Upper lobe of left lung (tissue), 6 donors: Measurements from ENCODE around the gene SPACA7. TPM values are rescaled to one million over a fixed set of nuclear protein-coding genes. Genes with fewer than 3 reads are reported as not detected.

ENCODE experiments used
- ATAC-seq, 2 donors: fragments of 200-7000 bp; cut with Tn5 transposase; one replicate each; pipeline ENCODE4 v1.9.1; 2022; ENCODE audit warnings: mild to moderate bottlenecking in 2 of 2, moderate library complexity in 2 of 2; ENCODE audit not compliant: low FRiP score in 2 of 2
- DNase-seq, 2 donors: peaks; one replicate each; pipeline ENCODE4 v3.0.0-alpha.2; 2019 to 2020
- H3K27ac ChIP-seq, 4 donors: fragments of 200-600 bp; sonication (generic); one replicate each; pipeline ENCODE4 v1.5.1; 2016 to 2019
- H3K27me3 ChIP-seq, 4 donors: fragments of 200-600 bp; sonication (generic); one replicate each; pipeline ENCODE4 v1.5.1; 2017 to 2019
- H3K36me3 ChIP-seq, 4 donors: fragments of 200-600 bp; sonication (generic); one replicate each; pipeline ENCODE4 v1.5.1; 2016 to 2019
- H3K4me1 ChIP-seq, 4 donors: fragments of 200-600 bp; sonication (generic); one replicate each; pipeline ENCODE4 v1.5.1; 2018 to 2019
- H3K4me3 ChIP-seq, 4 donors: fragments of 200-600 bp; sonication (generic); one replicate each; pipeline ENCODE4 v1.5.1; 2017 to 2019; ENCODE audit warnings: mild to moderate bottlenecking in 2 of 4, moderate library complexity in 1 of 4
- H3K9me3 ChIP-seq, 4 donors: fragments of 200-600 bp; sonication (generic); one replicate each; pipeline ENCODE4 v1.5.1; 2018 to 2019
- EP300 ChIP-seq, 4 donors: sonication (generic); formaldehyde crosslinking; IDR thresholded peaks; one replicate each; pipeline ENCODE4 v1.5.1; 2017; ENCODE audit warnings: antibody characterized with exemption in 4 of 4, control low read depth in 2 of 4
- POLR2A ChIP-seq, 4 donors: fragments of 450-650 bp; IDR thresholded peaks; one replicate each; pipeline ENCODE4 v1.5.1; 2016 to 2017; ENCODE audit warnings: antibody characterized with exemption in 4 of 4, mild to moderate bottlenecking in 2 of 4
- POLR2AphosphoS5 ChIP-seq, 2 donors: sonication (generic); formaldehyde crosslinking; IDR thresholded peaks; one replicate each; pipeline ENCODE4 v1.5.1; 2017; ENCODE audit warnings: antibody characterized with exemption in 2 of 2
- WGBS, 2 donors: methylation state at CpG; one replicate each; pipeline ENCODE4 v1.1.5; 2017 to 2018; 5-methylcytosine and 5-hydroxymethylcytosine counted together
- total RNA-seq, 6 donors: library from RNA; depleted of rRNA in 4 of 6; stranded (reverse); fragments of >200 nt in 4 of 6; gene quantifications; one replicate each; pipeline versions ENCODE4 v1.1.0 to v1.2.1, GENCODE V29; 2016 to 2021
- TF ChIP-seq, protein P1 (sequence below), 6 experiments: fragments of 450-650 bp in 4 of 6; fragments of 200-600 bp in 2 of 6; sonication (generic) in 2 of 6; IDR thresholded peaks; one replicate each; pipeline ENCODE4 v1.5.1; 2016 to 2019; ENCODE audit warnings: antibody characterized with exemption in 6 of 6
- donor health status: DM: no; HTN: no; CAD: no; lungs with moderate emphysema.
- donor health status: DM: no; HTN: yes; CAD: no; lungs with severe emphysema.

The SPACA7 gene
- total RNA-seq, 6 donors from 2014 or later = not detected

DNA sequence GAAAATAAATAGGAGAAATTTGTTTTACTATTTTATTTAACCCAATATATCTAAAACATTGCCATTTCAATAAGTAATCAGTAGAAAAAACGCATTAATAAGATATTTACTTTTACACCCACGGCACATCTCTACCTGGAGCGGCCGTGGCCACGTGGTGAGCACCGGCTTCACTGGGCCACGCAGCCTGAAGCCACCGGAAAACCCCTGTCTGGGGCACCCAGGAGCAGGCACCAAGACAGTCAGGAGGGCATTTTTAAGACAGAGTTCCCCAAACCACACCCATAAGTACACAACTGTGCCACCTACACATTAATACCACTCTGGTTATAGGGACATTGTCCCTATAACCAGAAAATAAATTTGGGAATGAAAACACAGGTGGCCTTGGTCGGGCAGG, 80.9 kb downstream of the SPACA7 start:
- Histone ChIP-seq H3K36me3 (no peaks in the 10 kb centered on the region), H3K4me3 (no peak overlapping the region), H3K27me3 (no peaks in the 10 kb centered on the region), H3K27ac (no peak overlapping the region), H3K9me3 (peaks cover 0 to 6% (median 3%) of the 10 kb centered on the region in 4 donors), H3K4me1 (no peaks in the 10 kb centered on the region)
- DNase-seq (peak in 1 of 2 donors; percentile 12), ATAC-seq (no peak)
- 91 to 93% methylated on average over 9 of the region's 9 CpGs for WGBS, 2 donors
- TF ChIP-seq EP300 (IDR thresholded peaks at IDR 0.05) (no peak), POLR2AphosphoS5 (IDR thresholded peaks at IDR 0.05) (no peak), POLR2A (IDR thresholded peaks at IDR 0.05) (no peak)
- TF ChIP-seq, protein P1, sequence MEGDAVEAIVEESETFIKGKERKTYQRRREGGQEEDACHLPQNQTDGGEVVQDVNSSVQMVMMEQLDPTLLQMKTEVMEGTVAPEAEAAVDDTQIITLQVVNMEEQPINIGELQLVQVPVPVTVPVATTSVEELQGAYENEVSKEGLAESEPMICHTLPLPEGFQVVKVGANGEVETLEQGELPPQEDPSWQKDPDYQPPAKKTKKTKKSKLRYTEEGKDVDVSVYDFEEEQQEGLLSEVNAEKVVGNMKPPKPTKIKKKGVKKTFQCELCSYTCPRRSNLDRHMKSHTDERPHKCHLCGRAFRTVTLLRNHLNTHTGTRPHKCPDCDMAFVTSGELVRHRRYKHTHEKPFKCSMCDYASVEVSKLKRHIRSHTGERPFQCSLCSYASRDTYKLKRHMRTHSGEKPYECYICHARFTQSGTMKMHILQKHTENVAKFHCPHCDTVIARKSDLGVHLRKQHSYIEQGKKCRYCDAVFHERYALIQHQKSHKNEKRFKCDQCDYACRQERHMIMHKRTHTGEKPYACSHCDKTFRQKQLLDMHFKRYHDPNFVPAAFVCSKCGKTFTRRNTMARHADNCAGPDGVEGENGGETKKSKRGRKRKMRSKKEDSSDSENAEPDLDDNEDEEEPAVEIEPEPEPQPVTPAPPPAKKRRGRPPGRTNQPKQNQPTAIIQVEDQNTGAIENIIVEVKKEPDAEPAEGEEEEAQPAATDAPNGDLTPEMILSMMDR (IDR thresholded peaks at IDR 0.05) = no peak

DNA sequence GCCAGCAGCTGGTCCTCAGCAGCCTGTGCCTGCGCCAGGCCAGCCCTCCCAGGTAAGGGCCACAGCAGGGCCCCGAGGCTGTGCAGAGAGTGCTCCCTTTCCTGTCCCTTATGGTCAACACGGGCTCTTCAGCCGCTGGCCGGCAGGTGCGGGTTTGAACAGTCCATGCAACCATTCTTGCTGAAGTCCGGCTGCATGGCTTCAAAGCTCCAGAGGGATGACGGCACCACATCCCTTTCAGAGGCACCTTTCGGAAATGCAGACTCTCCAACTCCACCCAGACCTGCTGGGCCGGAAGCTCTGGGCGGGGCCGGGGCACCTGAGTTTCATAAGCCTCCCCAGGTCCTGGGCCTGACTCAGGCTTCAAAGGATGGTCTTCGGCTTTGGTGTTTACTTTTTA, 81.3 kb downstream of the SPACA7 start:
- Histone ChIP-seq H3K4me1 (no peaks in the 10 kb centered on the region), H3K4me3 (no peak overlapping the region), H3K27me3 (no peaks in the 10 kb centered on the region), H3K27ac (no peak overlapping the region), H3K36me3 (no peaks in the 10 kb centered on the region), H3K9me3 (peaks cover 0 to 6% (median 3%) of the 10 kb centered on the region in 4 donors)
- ATAC-seq (no peak), DNase-seq (peak; percentile 12 to 68)
- TF ChIP-seq, protein P1 (IDR thresholded peaks at IDR 0.05) = no peak
- no peak for TF ChIP-seq EP300 (IDR thresholded peaks at IDR 0.05)
- no peak for TF ChIP-seq POLR2A (IDR thresholded peaks at IDR 0.05)
- 33 to 73% methylated on average over 7 to 13 of the region's 13 CpGs for WGBS, 2 donors

DNA sequence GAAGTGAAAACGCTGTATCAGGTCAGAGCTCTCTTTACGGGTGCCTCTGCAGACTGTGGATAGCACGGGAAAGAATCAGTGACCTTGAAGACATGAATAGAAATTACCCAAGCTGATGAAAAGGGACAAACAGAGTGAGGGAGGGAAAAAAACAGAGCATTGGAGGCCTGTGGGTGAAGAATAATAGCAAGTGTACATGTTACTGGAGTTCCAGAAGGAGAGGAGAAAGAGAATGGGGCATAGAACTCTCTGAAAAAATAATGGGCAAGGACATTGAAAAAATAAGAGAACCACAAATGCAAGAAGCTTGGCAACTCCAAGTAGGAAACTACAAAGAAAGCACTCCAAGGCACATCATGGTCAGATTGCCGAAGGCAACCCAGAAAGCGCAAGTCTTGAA, 86.3 kb downstream of the SPACA7 start:
- TF ChIP-seq POLR2AphosphoS5 (IDR thresholded peaks at IDR 0.05) (no peak), POLR2A (IDR thresholded peaks at IDR 0.05) (no peak)
- TF ChIP-seq, protein P1 (IDR thresholded peaks at IDR 0.05) = no peak
- WGBS, 2 donors = 86 to 92% methylated on average over 5 of the region's 5 CpGs
- no peaks in the 10 kb centered on the region for H3K27me3 ChIP-seq
- peaks cover 0 to 6% (median 3%) of the 10 kb centered on the region in 4 donors for H3K9me3 ChIP-seq
- no peak overlapping the region for H3K27ac ChIP-seq
- no peaks in the 10 kb centered on the region for H3K4me1 ChIP-seq
- H3K36me3 ChIP-seq = no peaks in the 10 kb centered on the region
- no peak overlapping the region for H3K4me3 ChIP-seq
- no peak for ATAC-seq
- no peak for DNase-seq

DNA sequence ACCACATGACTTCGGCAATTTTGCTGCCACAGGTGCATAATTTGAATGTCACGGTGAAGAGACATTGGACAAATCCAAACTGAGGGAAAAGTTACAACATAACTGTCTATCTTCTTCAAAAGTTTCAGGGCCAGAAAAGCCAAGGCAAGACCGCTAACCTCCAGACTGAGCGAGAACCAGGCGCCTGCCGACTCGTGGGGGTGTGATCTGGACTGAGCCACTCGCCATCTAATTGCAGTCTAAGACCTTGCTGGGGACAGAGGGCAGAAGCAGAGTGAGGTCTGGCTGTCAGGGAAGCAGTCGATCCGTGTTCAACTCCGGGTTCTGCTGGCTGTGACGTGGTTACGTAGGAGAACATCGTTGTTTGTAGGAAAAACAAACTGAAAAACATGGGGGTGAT, 88.6 kb downstream of the SPACA7 start:
- TF ChIP-seq, protein P1 (IDR thresholded peaks at IDR 0.05) = no peak
- TF ChIP-seq EP300 (IDR thresholded peaks at IDR 0.05) = no peak
- TF ChIP-seq POLR2AphosphoS5 (IDR thresholded peaks at IDR 0.05) = no peak
- TF ChIP-seq POLR2A (IDR thresholded peaks at IDR 0.05) = no peak
- no peak overlapping the region for H3K27ac ChIP-seq
- no peak overlapping the region for H3K4me3 ChIP-seq
- H3K4me1 ChIP-seq = no peaks in the 10 kb centered on the region
- DNase-seq (no peak), ATAC-seq (no peak)
- peaks cover 0 to 6% (median 3%) of the 10 kb centered on the region in 4 donors for H3K9me3 ChIP-seq
- 94 to 95% methylated on average over 13 to 14 of the region's 14 CpGs for WGBS, 2 donors
- no peaks in the 10 kb centered on the region for H3K36me3 ChIP-seq
- no peaks in the 10 kb centered on the region for H3K27me3 ChIP-seq
